Common myeloid progenitor, CD34-positive (primary cell): ENCODE results near the gene ZSCAN21.

Experiments
- CTCF ChIA-PET: fragments of 350-600 bp; sonication (Branson Sonifier 250); formaldehyde crosslinking; loops from one replicate; lab custom pipeline; 2021; ENCODE audit warnings: antibody characterized with exemption; lab: Charles Lee
- POLR2A ChIA-PET: fragments of 350-600 bp; sonication (Branson Sonifier 250); formaldehyde crosslinking; loops from one replicate; lab custom pipeline; 2021; ENCODE audit warnings: antibody characterized with exemption; lab: Charles Lee
- DNase-seq, 3 donors: peaks; one replicate each; pipeline versions ENCODE4 v3.0.0 to v3.0.0-alpha.2; 2013
- H3K27ac ChIP-seq, 2 experiments: 1 replicate in 1 of 2; 2 replicates in 1 of 2; pipeline ENCODE4 v1.7.0; 2013; ENCODE audit warnings: inconsistent platforms in 2 of 2, low read length in 2 of 2, mild to moderate bottlenecking in 2 of 2, low read depth in 1 of 2, moderate library complexity in 1 of 2; ENCODE audit not compliant: severe bottlenecking in 2 of 2, insufficient read depth in 1 of 2, poor library complexity in 1 of 2
- H3K27me3 ChIP-seq, 5 experiments: replicated peaks in 2 of 5; 1 replicate in 3 of 5; 2 replicates in 2 of 5; pipeline versions ENCODE4 v1.6.1 to v1.7.0; 2013; ENCODE audit warnings: low read length in 4 of 5, mild to moderate bottlenecking in 2 of 5, moderate library complexity in 2 of 5, inconsistent platforms in 1 of 5; ENCODE audit not compliant: insufficient read depth in 5 of 5, control insufficient read depth in 4 of 5
- H3K36me3 ChIP-seq, 4 experiments: 1 replicate in 2 of 4; 2 replicates in 2 of 4; pipeline versions ENCODE4 v1.6.1 to v1.7.0; 2013; ENCODE audit warnings: low read length in 3 of 4, control low read depth in 1 of 4, mild to moderate bottlenecking in 1 of 4; ENCODE audit not compliant: control insufficient read depth in 4 of 4, insufficient read depth in 4 of 4
- H3K4me1 ChIP-seq, 4 experiments: 1 replicate in 3 of 4; 2 replicates in 1 of 4; pipeline versions ENCODE4 v1.6.1 to v1.7.1; 2013; ENCODE audit warnings: low read length in 3 of 4, mild to moderate bottlenecking in 3 of 4, control low read depth in 1 of 4, inconsistent platforms in 1 of 4, moderate library complexity in 1 of 4; ENCODE audit not compliant: control insufficient read depth in 4 of 4, insufficient read depth in 4 of 4; ENCODE audit errors: control extremely low read depth in 1 of 4
- H3K4me3 ChIP-seq, 7 experiments: 1 replicate in 4 of 7; 2 replicates in 3 of 7; pipeline versions ENCODE4 v1.5.1 to v1.7.0; 2013; ENCODE audit warnings: mild to moderate bottlenecking in 7 of 7, low read length in 6 of 7, moderate library complexity in 6 of 7, inconsistent platforms in 2 of 7, low read depth in 2 of 7, control low read depth in 1 of 7; ENCODE audit not compliant: insufficient read depth in 4 of 7, control insufficient read depth in 1 of 7; ENCODE audit errors: extremely low read depth in 1 of 7
- H3K9me3 ChIP-seq, 5 experiments: 1 replicate in 4 of 5; 2 replicates in 1 of 5; pipeline versions ENCODE4 v1.6.1 to v1.7.1; 2013; ENCODE audit warnings: low read length in 4 of 5, mild to moderate bottlenecking in 2 of 5, inconsistent platforms in 1 of 5, low read depth in 1 of 5, moderate library complexity in 1 of 5; ENCODE audit not compliant: control insufficient read depth in 4 of 5, insufficient read depth in 2 of 5; ENCODE audit errors: control extremely low read depth in 1 of 5
- WGBS: methylation state at CpG from one replicate; pipeline ENCODE4 v1.1.5; 2013; ENCODE audit not compliant: insufficient coverage; 5-methylcytosine and 5-hydroxymethylcytosine counted together

ZSCAN21 gene

DNA sequence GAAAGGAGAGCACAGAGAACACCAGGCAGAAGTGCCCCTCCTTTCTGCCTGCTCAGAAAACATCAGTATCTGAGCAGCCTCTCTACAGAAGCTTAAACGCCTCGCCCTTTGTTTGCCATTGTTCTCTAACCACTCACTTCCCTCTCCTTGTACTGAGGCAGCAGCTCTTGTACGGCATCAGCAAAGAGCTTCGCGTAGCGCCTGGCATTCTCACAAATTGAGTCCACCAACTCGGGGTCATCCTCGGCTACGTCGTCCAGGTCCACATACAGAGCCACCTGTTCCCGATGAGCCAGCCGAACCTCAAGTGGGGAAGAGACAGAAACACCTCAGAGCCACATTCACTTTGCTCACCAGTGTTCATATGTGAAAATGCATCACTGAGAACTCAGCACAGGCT lies 49.9 kb downstream of the ZSCAN21 start:
- H3K36me3 ChIP-seq = peaks cover 24 to 65% (median 47%) of the 10 kb centered on the region in 4 experiments
- ChIA-PET CTCF (interaction anchor here (1.4 kb wide), 1 partner anchor 25 kb away, joined by 3 read pairs; no protein-coding TSS in a partner anchor), POLR2A (no interaction called here)
- peaks cover 7 to 25% (median 15%) of the 10 kb centered on the region in 4 experiments for H3K4me1 ChIP-seq
- peak overlapping the region; percentile 86 to 90 for H3K27ac ChIP-seq
- H3K27me3 ChIP-seq = no peaks in the 10 kb centered on the region
- H3K4me3 ChIP-seq = peak overlapping the region; percentile 34 to 93 (median 88)
- no peak for DNase-seq
- WGBS = 93% methylated on average over 11 of the region's 12 CpGs
- no peaks in the 10 kb centered on the region for H3K9me3 ChIP-seq

DNA sequence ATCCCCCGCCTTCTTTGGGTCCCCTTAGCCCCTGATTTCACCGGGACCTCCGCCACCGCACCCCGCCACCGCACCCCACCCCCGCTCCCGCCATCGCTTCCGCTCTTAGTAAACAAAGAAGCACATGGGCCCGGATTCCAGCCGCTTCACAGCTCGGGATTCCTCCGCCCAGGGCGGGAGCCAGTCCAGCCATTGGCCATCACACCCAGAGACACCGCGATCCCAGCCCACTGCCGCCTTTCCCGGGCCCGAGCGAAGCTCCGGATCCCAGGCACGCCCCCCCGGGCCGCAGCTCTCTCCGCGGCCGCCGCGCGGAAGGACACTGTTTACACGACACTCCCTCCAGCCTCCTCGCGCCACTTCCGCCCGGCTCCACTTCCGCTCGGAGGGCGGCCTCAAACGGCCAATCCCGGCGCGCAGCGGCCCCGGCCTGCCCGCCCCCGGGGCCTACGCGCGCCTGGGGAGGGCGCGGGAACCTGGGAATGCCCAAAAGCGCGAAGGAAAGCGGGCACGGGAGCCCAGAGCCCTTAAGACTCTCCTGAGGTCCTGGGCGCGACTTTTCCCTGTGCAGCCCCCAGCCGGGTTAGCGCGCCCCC lies 50.9 kb downstream of the ZSCAN21 start:
- ChIA-PET POLR2A (interaction anchor here (0.6 to 2.0 kb wide), 10 partner anchors 9 to 181 kb away, joined by 3 to 13 read pairs (median 4); partner anchors contain the start of genes COPS6, MBLAC1 and TRIM4), CTCF (interaction anchor here (0.8 to 2.2 kb wide), 10 partner anchors 9 to 48 kb away, joined by 3 to 7 read pairs (median 4); partner anchors contain the start of gene COPS6)
- H3K27me3 ChIP-seq = no peaks in the 10 kb centered on the region
- peaks cover 7 to 25% (median 15%) of the 10 kb centered on the region in 4 experiments for H3K4me1 ChIP-seq
- WGBS = under 1% methylated on average over 50 of the region's 61 CpGs
- peak overlapping the region; percentile 56 to 93 (median 88) for H3K4me3 ChIP-seq
- peak overlapping the region; percentile 86 to 90 for H3K27ac ChIP-seq
- H3K9me3 ChIP-seq = no peaks in the 10 kb centered on the region
- peak; percentile 94 to 96 (median 95) for DNase-seq
- H3K36me3 ChIP-seq = peaks cover 19 to 64% (median 42%) of the 10 kb centered on the region in 4 experiments

DNA sequence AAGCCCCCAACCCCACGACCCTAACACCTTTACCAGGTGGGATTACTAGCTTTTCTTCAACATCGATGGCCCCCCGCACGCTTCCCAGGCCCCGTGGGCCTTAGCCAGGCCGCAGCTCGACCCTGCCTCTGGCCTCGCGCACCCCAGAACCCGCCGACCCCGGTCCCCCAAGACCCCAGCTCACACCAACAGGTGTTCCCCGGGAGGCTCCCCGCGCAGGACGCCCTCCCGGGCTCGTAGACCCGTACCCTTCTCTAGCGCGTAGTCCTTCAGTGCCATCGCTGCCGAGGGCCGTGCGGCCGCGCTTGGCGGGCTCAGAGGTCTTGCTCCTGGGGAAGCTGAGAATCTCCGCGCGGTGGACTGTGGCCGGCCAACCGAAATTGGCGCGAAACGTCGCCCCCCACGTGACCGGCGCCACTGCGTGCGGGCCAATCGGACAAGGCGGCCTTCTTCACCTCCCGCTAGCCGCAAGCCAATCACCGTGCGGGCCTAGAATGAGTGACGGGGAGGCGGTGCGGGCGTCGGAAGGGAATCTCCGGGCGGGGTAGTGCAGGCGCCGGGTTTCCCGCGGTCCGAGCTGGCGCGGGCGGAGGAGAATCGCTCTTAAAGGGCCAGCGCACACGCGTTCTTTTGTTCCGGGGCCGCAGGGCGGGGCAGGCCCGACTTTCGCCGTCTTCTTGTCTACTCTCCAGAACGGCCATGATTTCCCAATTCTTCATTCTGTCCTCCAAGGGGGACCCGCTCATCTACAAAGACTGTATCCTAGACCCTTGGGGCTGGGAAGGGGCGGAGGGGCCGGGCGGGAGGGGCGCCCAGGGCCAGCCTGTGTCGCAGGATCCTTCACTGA lies 51.7 kb downstream of the ZSCAN21 start, which contains the start of the genes AP4M1 and MCM7:
AP4M1 (plus strand) TSS at position 628 of the 847 bp plus-strand sequence; CDS start at position 700, 72 bp downstream.
MCM7 (minus strand) TSS at position 382 of the 847 bp plus-strand sequence; CDS start at position 279, 103 bp downstream.
- no peaks in the 10 kb centered on the region for H3K27me3 ChIP-seq
- WGBS = 0% methylated on average over 56 of the region's 80 CpGs
- peak within 1 kb of the TSS; percentile 86 to 90 for H3K27ac ChIP-seq
- peak within 1 kb of the TSS; percentile 56 to 93 (median 88) for H3K4me3 ChIP-seq
- peaks cover 7 to 25% (median 15%) of the 10 kb centered on the region in 4 experiments for H3K4me1 ChIP-seq
- H3K36me3 ChIP-seq = peaks cover 17 to 64% (median 41%) of the 10 kb centered on the region in 4 experiments
- DNase-seq = peak; percentile 97 to 98 (median 98)
- ChIA-PET POLR2A (interaction anchor here (0.6 to 2.0 kb wide), 14 partner anchors 10 to 328 kb away, joined by 3 to 13 read pairs (median 4); partner anchors contain the start of genes CNPY4, COPS6, MBLAC1 and MEPCE), CTCF (interaction anchor here (0.7 to 2.2 kb wide), 13 partner anchors 7 to 32 kb away, joined by 3 to 8 read pairs (median 5); partner anchors contain the start of gene COPS6)
- H3K9me3 ChIP-seq = no peaks in the 10 kb centered on the region

DNA sequence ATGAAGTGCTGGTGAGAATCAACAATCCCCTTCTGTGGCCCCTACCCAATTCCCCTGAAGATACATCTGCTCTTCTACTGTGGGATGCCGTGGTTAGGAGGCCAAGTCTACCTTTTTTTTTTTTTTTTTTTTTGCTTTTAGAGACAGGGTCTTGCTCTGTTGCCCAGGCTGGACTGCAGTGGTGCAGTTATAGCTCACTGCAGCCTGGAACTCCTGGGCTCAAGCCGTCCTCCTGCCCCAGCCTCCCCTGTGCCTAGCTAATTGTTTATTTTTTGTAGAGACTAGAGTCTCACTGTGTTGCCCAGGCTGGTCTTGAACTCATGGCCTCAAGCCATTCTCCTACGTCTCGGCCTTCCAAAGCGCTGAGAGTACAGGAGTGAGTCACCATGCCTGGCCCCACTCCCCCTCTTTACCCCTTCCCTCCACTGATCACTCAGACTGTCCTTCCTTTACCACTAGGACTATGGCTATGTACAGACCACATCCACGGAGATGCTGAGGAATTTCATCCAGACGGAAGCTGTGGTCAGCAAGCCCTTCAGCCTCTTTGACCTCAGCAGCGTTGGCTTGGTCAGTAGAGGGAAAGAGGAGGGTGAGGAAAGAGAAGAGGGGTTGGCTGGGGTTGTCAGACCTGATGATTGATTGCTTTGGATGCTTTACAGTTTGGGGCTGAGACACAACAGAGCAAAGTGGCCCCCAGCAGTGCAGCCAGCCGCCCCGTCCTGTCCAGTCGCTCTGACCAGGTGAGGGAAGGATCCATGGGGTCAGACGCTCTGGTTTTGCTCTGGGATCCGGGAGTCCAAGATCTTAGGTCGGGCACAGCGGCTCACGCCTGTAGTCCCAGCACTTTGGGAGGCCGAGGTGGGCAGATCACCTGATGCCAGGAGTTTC lies 53.6 kb downstream of the ZSCAN21 start:
- WGBS = 94% methylated on average over 14 of the region's 17 CpGs
- POLR2A ChIA-PET = interaction anchor here (1.4 kb wide), 1 partner anchor 21 kb away, joined by 6 read pairs; no protein-coding TSS in a partner anchor
- H3K27ac ChIP-seq = no peak overlapping the region
- peaks cover 12 to 68% (median 41%) of the 10 kb centered on the region in 4 experiments for H3K36me3 ChIP-seq
- H3K4me3 ChIP-seq = no peak overlapping the region
- H3K9me3 ChIP-seq = no peaks in the 10 kb centered on the region
- CTCF ChIA-PET = interaction anchor here (1.6 kb wide), 1 partner anchor 29 kb away, joined by 7 read pairs; no protein-coding TSS in a partner anchor
- H3K27me3 ChIP-seq = no peaks in the 10 kb centered on the region
- DNase-seq = no peak
- H3K4me1 ChIP-seq = peaks cover 7 to 25% (median 15%) of the 10 kb centered on the region in 4 experiments

DNA sequence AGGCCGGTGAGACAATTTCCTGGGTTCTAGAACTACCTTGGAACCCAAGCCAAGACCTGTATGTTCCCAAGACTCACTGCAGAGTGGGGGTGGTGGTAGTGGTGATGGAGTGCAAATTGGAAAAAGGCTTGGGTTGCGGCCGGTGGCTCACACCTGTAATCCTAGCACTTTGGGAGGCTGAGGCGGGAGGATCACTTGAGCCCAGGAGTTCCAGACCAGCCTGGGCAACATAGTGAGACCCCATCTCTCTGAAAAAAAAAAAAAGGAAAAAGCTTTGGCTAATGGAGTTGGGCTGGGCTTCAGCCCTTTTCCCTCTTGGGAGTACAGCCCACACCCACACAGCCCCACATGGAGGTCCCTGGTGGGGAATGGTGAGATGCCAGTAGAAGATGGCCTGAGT lies 56.0 kb downstream of the ZSCAN21 start:
- ChIA-PET CTCF (no interaction called here), POLR2A (no interaction called here)
- no peak overlapping the region for H3K4me3 ChIP-seq
- H3K36me3 ChIP-seq = peaks cover 6 to 65% (median 42%) of the 10 kb centered on the region in 4 experiments
- no peak for DNase-seq
- WGBS = 100% methylated on average over 2 of the region's 4 CpGs
- no peaks in the 10 kb centered on the region for H3K27me3 ChIP-seq
- H3K9me3 ChIP-seq = no peaks in the 10 kb centered on the region
- peaks cover 0 to 10% (median 6%) of the 10 kb centered on the region in 4 experiments for H3K4me1 ChIP-seq
- H3K27ac ChIP-seq = no peak overlapping the region

DNA sequence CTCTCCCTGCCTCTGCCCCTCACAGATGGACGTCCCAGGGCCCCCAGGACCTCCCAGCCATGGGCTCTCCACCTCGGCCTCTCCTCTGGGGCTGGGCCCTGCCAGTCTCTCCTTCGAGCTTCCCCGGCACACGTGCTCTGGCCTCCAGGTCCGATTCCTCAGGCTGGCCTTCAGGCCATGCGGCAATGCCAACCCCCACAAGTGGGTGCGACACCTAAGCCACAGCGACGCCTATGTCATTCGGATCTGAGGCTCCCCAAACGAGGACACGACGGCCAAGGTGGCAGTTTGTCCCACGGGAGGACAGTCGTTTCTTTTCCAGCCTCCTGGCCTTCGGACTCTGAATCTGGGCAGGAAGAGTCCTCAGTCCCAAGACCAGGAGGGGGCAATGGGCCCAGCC lies 57.1 kb downstream of the ZSCAN21 start:
- ChIA-PET CTCF (no interaction called here), POLR2A (no interaction called here)
- Histone ChIP-seq H3K9me3 (no peaks in the 10 kb centered on the region), H3K36me3 (peaks cover 6 to 74% (median 50%) of the 10 kb centered on the region in 4 experiments), H3K4me1 (peaks cover 0 to 7% (median 5%) of the 10 kb centered on the region in 4 experiments), H3K27ac (no peak overlapping the region), H3K27me3 (no peaks in the 10 kb centered on the region), H3K4me3 (no peak overlapping the region)
- no peak for DNase-seq
- WGBS = 94% methylated on average over 12 of the region's 17 CpGs
